HFFc6 (cell line): ENCODE results near the gene EPHB1. TPM values are rescaled to one million over a fixed set of nuclear protein-coding genes. Genes with fewer than 3 reads are reported as not detected.
"Not testable (repeated sequence)": the region's sequence is repeated elsewhere in the genome, so short reads cannot be mapped to it uniquely, and the experiment has no call there.

Experiments
- DNase-seq: peaks from one replicate; pipeline ENCODE4 v3.0.0-alpha.2; 2018
- H3K27ac Mint-ChIP-seq: 2 replicates; pipeline ENCODE4 v1.8.0; 2020; ENCODE audit warnings: mild to moderate bottlenecking, mixed read lengths
- H3K27me3 Mint-ChIP-seq: 2 replicates; pipeline ENCODE4 v1.8.0; 2021; ENCODE audit warnings: mild to moderate bottlenecking, moderate library complexity, mixed read lengths; ENCODE audit not compliant: insufficient read depth
- H3K36me3 Mint-ChIP-seq: 2 replicates; pipeline ENCODE4 v1.8.0; 2021; ENCODE audit warnings: low read depth, mixed read lengths
- H3K4me1 Mint-ChIP-seq: 2 replicates; pipeline ENCODE4 v1.8.0; 2020; ENCODE audit warnings: low read depth, mixed read lengths
- H3K4me3 Mint-ChIP-seq: 2 replicates; pipeline ENCODE4 v1.8.0; 2020; ENCODE audit warnings: mild to moderate bottlenecking, moderate library complexity, mixed read lengths
- H3K9me3 Mint-ChIP-seq: 2 replicates; pipeline ENCODE4 v1.8.0; 2020; ENCODE audit warnings: mild to moderate bottlenecking, mixed read lengths
- total RNA-seq, 6 experiments: library from RNA; stranded (reverse); fragmentation: NEBNext Ultra II Directional; extraction: Animal tissue kit (Norgen Biotek cat#: 25700); gene quantifications; 2 replicates in 1 of 6; 3 replicates in 5 of 6; pipeline ENCODE4 v1.2.3, GENCODE V29; 2021
- TF ChIP-seq, protein P1 (sequence below): fragments of 200-600 bp; sonication (generic); IDR thresholded peaks from 2 replicates; pipeline ENCODE4 v1.5.0; 2021; ENCODE audit warnings: antibody characterized with exemption, mild to moderate bottlenecking

Gene EPHB1
- total RNA-seq, 6 experiments from 2014 or later = 0.88 to 2.6 (median 1.0) TPM

DNA sequence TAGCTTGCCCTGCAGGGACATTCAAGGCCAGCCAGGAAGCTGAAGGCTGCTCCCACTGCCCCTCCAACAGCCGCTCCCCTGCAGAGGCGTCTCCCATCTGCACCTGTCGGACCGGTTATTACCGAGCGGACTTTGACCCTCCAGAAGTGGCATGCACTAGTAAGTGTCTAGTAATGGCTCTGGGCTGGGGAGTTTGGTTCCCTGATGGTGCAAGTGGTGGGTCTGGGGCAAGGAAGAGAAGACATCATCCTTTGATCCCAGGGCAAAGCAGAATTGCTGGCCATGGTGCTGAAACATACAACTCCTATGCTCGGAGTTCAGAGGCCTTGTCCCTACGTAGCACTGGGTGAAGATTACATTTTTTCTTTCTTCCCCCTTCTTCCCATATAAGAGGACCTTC is 311.4 kb downstream of the EPHB1 start:
- no peak overlapping the region for H3K27ac Mint-ChIP-seq
- no peaks in the 10 kb centered on the region for H3K4me1 Mint-ChIP-seq
- TF ChIP-seq, protein P1, sequence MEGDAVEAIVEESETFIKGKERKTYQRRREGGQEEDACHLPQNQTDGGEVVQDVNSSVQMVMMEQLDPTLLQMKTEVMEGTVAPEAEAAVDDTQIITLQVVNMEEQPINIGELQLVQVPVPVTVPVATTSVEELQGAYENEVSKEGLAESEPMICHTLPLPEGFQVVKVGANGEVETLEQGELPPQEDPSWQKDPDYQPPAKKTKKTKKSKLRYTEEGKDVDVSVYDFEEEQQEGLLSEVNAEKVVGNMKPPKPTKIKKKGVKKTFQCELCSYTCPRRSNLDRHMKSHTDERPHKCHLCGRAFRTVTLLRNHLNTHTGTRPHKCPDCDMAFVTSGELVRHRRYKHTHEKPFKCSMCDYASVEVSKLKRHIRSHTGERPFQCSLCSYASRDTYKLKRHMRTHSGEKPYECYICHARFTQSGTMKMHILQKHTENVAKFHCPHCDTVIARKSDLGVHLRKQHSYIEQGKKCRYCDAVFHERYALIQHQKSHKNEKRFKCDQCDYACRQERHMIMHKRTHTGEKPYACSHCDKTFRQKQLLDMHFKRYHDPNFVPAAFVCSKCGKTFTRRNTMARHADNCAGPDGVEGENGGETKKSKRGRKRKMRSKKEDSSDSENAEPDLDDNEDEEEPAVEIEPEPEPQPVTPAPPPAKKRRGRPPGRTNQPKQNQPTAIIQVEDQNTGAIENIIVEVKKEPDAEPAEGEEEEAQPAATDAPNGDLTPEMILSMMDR = no peak
- H3K36me3 Mint-ChIP-seq = no peaks in the 10 kb centered on the region
- no peak for DNase-seq
- peaks cover 4% of the 10 kb centered on the region; the same call in 1 of the 2 replicates for H3K9me3 Mint-ChIP-seq
- no peaks in the 10 kb centered on the region for H3K27me3 Mint-ChIP-seq
- no peak overlapping the region for H3K4me3 Mint-ChIP-seq

DNA sequence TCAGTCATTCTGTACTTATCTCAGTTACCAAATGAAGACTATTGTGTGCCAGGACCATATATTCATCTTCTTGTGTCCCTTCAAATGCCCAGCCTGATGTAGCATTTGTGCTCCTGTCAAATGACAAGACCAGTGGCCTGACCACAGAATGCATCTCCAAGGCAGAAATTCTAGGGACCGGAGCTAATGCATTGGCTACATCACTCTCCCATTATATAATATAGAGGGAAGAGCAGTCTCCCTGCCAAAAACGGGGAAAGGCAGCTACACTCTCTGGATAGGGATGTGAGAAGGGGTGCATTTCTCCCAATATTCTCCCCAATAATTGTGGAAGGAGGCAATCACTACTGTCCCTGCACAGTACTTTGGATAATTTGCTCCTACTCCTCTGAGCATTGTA is 312.0 kb downstream of the EPHB1 start:
- Mint-ChIP-seq H3K9me3 (peaks cover 4% of the 10 kb centered on the region), H3K4me1 (no peaks in the 10 kb centered on the region), H3K27me3 (no peaks in the 10 kb centered on the region), H3K4me3 (no peak overlapping the region), H3K27ac (no peak overlapping the region), H3K36me3 (no peaks in the 10 kb centered on the region)
- no peak for DNase-seq
- TF ChIP-seq, protein P1 = no peak

GRCh38 chr3:135109681-135110080 is 314.6 kb downstream of the EPHB1 start:
- Mint-ChIP-seq H3K9me3 (peaks cover 10% of the 10 kb centered on the region), H3K4me1 (no peaks in the 10 kb centered on the region), H3K27ac (no peak overlapping the region), H3K36me3 (no peaks in the 10 kb centered on the region), H3K4me3 (no peak overlapping the region), H3K27me3 (no peaks in the 10 kb centered on the region)
- TF ChIP-seq, protein P1 = no peak
- DNase-seq = no peak

GRCh38 chr3:135114551-135114950 is 319.5 kb downstream of the EPHB1 start:
- not testable (repeated sequence) for H3K27me3 Mint-ChIP-seq, H3K4me3 Mint-ChIP-seq

GRCh38 chr3:135117977-135118376 is 322.9 kb downstream of the EPHB1 start:
- Mint-ChIP-seq H3K27me3 (peaks cover 1% of the 10 kb centered on the region; the same call in 1 of the 2 replicates), H3K9me3 (peaks cover 19% of the 10 kb centered on the region), H3K4me3 (no peak overlapping the region), H3K36me3 (no peaks in the 10 kb centered on the region), H3K4me1 (no peaks in the 10 kb centered on the region), H3K27ac (no peak overlapping the region)
- TF ChIP-seq, protein P1 = no peak
- DNase-seq = no peak

More at GRCh38 chr3:135114551-135114950, 319.5 kb downstream of the EPHB1 start:
- not testable (repeated sequence) for H3K27ac Mint-ChIP-seq, H3K36me3 Mint-ChIP-seq, H3K4me1 Mint-ChIP-seq, DNase-seq
- peaks cover 18% of the 10 kb centered on the region for H3K9me3 Mint-ChIP-seq

DNA sequence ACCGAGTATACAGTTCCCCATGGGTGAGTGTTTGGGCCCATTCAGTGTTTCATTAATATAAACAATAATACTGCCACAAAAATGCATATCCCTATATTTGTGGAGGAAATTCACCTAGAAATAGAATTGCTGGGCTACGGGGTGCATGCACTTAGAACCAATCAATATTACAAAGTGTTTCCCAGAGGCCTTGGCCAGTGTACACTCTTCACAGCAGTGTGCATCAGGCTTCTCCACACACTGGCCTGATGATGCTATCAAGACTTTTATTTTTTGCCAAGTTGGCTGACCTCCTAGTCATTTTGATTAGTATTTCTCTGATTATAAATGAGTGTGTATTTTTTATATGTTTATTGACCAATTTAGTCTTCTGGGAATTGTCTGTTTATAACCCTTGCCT is 323.7 kb downstream of the EPHB1 start:
- no peak for DNase-seq
- Mint-ChIP-seq H3K36me3 (no peaks in the 10 kb centered on the region), H3K9me3 (peaks cover 20% of the 10 kb centered on the region), H3K4me3 (no peak overlapping the region), H3K4me1 (no peaks in the 10 kb centered on the region), H3K27me3 (peaks cover 2% of the 10 kb centered on the region; the same call in 1 of the 2 replicates), H3K27ac (no peak overlapping the region)
- TF ChIP-seq, protein P1 = no peak
